ENCODE measurements around the gene ATXN7L2. TPM values are rescaled to one million over a fixed set of nuclear protein-coding genes. Genes with fewer than 3 reads are reported as not detected.

ATXN7L2 gene
- total RNA-seq, 1 donor from 2014 or later = 19.6 TPM

DNA sequence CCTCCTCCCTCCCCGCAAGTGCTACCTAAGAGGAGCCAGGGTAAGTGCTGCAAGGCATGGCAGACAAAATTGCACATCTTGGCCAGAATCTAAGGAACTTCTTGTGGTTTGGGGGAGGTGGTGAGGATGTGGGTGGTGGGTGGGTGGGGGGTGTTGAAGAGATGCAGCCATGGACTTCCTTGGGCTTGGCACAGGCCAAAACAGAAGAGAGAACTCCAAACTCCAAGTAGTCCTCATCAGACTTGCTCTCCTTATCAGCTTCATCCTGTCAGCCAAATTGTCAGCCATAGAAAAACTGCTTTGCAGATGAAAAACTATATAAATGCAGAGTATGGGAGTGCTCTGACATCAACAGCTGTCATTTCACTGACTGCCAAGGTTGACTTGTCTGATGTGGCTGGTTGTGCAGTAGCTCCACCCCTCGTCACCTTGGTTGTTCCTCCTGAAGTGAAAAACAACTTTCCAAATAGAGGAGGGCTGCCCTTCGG is 18.7 kb downstream of the ATXN7L2 start:
- DNase-seq (ENCODE audit: low spot score, unreplicated experiment) = no peak
- H3K27me3 Mint-ChIP-seq = no peaks in the 10 kb centered on the region
- no peaks in the 10 kb centered on the region for H3K4me1 Mint-ChIP-seq (ENCODE audit: low read depth)
- H3K36me3 Mint-ChIP-seq (ENCODE audit: insufficient read depth) = no peaks in the 10 kb centered on the region
- TF ChIP-seq, protein P1, sequence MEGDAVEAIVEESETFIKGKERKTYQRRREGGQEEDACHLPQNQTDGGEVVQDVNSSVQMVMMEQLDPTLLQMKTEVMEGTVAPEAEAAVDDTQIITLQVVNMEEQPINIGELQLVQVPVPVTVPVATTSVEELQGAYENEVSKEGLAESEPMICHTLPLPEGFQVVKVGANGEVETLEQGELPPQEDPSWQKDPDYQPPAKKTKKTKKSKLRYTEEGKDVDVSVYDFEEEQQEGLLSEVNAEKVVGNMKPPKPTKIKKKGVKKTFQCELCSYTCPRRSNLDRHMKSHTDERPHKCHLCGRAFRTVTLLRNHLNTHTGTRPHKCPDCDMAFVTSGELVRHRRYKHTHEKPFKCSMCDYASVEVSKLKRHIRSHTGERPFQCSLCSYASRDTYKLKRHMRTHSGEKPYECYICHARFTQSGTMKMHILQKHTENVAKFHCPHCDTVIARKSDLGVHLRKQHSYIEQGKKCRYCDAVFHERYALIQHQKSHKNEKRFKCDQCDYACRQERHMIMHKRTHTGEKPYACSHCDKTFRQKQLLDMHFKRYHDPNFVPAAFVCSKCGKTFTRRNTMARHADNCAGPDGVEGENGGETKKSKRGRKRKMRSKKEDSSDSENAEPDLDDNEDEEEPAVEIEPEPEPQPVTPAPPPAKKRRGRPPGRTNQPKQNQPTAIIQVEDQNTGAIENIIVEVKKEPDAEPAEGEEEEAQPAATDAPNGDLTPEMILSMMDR (IDR thresholded peaks at IDR 0.05; ENCODE audit: unreplicated experiment) = no peak
- H3K9me3 Mint-ChIP-seq (ENCODE audit: low read depth) = no peaks in the 10 kb centered on the region
- H3K4me3 Mint-ChIP-seq (ENCODE audit: low read depth) = no peak overlapping the region
- no peak overlapping the region for H3K27ac Mint-ChIP-seq

DNA sequence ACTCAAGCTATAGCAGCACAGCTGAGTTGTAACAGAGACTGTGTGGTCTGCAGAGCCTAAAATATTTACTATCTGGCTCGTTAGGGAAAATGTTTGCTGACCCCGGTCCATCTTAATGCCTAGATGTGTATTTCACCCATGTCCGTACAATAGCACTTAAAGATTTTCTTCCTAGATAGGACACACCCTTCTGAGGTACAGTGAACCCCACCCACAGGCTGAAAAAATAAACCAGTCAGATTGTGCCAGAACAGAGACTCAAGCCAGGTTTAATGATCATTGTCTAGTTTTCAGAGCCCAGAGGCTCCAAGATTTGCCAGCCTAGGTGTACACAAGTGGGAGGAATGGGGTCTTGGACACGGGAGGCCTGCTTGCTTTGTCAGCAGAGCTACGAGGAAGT is 20.2 kb downstream of the ATXN7L2 start:
- TF ChIP-seq, protein P1 (IDR thresholded peaks at IDR 0.05; ENCODE audit: unreplicated experiment) = no peak
- Mint-ChIP-seq H3K4me3 (ENCODE audit: low read depth) (no peak overlapping the region), H3K27me3 (peaks cover 8% of the 10 kb centered on the region), H3K36me3 (ENCODE audit: insufficient read depth) (no peaks in the 10 kb centered on the region), H3K9me3 (ENCODE audit: low read depth) (no peaks in the 10 kb centered on the region), H3K27ac (no peak overlapping the region), H3K4me1 (ENCODE audit: low read depth) (peaks cover 4% of the 10 kb centered on the region)
- no peak for DNase-seq (ENCODE audit: low spot score, unreplicated experiment)

DNA sequence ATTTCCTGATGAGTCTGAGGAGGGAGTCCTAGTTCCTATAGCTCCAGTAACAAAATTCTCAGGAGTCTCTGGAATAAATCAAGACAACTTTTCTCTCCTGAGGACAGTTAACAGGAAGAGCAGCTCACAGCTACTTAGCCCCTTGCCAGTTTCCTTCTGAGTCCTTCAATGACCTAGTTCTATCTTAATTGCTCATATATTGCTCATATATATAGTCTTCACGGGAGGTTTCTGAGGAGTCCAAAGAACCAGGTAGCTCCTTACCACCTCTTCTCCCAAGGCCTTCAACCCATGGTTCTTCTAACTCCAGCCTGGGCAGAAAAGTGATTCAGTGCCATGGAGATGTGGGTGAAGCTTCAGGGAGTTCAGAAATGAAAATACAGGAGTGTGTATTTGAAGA is 21.3 kb downstream of the ATXN7L2 start:
- no peak for DNase-seq (ENCODE audit: low spot score, unreplicated experiment)
- peaks cover 8% of the 10 kb centered on the region for H3K27me3 Mint-ChIP-seq
- H3K36me3 Mint-ChIP-seq (ENCODE audit: insufficient read depth) = no peaks in the 10 kb centered on the region
- TF ChIP-seq, protein P1 (IDR thresholded peaks at IDR 0.05; ENCODE audit: unreplicated experiment) = no peak
- H3K27ac Mint-ChIP-seq = no peak overlapping the region
- peaks cover 7% of the 10 kb centered on the region for H3K4me1 Mint-ChIP-seq (ENCODE audit: low read depth)
- no peak overlapping the region for H3K4me3 Mint-ChIP-seq (ENCODE audit: low read depth)
- no peaks in the 10 kb centered on the region for H3K9me3 Mint-ChIP-seq (ENCODE audit: low read depth)

DNA sequence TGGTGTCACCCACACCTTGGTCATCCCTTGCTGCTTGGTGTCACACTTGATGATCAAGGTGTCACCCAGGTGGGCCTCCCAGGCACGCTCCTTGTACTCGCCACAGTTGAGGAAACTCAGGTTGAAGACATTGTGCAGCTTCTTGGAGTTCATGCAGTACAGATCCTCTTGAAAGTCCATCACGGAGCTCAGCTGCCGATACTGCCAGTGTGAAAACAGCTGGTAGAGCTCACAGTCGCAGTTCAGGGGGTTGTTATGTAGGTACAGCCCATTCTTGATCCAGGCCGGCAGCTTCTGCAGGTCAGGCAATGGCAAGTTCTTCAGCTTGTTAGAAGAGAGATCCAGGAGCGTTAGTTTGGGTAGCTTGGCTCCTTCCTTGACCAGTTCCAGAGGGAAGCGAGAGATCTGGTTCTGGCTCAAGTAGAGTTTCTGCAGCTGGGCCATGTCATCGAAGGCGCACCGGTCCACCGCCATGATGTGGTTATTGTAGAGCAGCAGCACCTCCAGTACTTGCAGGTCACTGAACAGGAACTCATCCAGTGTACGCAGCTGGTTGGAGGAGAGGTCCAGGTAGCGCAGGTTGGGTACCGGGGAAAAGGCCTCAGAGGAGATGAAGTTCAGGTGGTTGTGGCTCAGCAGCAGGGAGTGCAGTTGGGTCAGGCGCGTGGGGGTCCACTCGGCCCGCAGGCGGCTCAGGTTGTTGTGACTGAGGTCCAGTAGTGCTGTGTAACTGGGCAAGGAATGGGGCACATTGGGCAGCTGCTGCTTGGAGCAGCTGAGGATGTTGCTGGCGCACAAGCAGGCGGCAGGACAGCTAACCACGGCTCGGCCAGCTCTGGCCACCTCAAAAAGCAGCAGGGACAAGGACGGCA is 24.5 kb downstream of the ATXN7L2 start:
- Mint-ChIP-seq H3K36me3 (ENCODE audit: insufficient read depth) (no peaks in the 10 kb centered on the region), H3K4me1 (ENCODE audit: low read depth) (peaks cover 10% of the 10 kb centered on the region), H3K4me3 (ENCODE audit: low read depth) (peak overlapping the region; percentile 84), H3K27me3 (peaks cover 30% of the 10 kb centered on the region), H3K9me3 (ENCODE audit: low read depth) (no peaks in the 10 kb centered on the region), H3K27ac (no peak overlapping the region)
- no peak for DNase-seq (ENCODE audit: low spot score, unreplicated experiment)
- TF ChIP-seq, protein P1 (IDR thresholded peaks at IDR 0.05; ENCODE audit: unreplicated experiment) = no peak

DNA sequence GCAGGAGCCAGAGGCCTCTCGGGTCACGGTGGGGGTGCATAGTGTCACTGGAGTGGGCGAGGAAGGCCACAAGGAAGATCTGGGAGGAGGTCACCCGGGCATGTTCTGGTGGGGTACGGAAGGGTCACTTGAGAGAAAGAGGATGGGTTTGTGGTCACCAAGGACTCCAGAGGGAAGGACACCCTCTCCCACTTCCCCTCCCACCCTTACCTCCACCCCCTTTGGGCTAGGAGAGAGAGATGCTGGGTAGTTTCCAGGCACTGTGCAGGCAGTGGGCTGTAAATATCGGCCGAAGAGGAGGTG is 25.1 kb downstream of the ATXN7L2 start:
- Mint-ChIP-seq H3K27ac (no peak overlapping the region), H3K4me3 (ENCODE audit: low read depth) (peak overlapping the region; percentile 84), H3K9me3 (ENCODE audit: low read depth) (no peaks in the 10 kb centered on the region), H3K36me3 (ENCODE audit: insufficient read depth) (no peaks in the 10 kb centered on the region), H3K4me1 (ENCODE audit: low read depth) (peaks cover 10% of the 10 kb centered on the region), H3K27me3 (peaks cover 32% of the 10 kb centered on the region)
- TF ChIP-seq, protein P1 (IDR thresholded peaks at IDR 0.05; ENCODE audit: unreplicated experiment) = no peak
- DNase-seq (ENCODE audit: low spot score, unreplicated experiment) = no peak
